H4 (cell line): ENCODE data around the gene C15orf40. TPM values are rescaled to one million over a fixed set of nuclear protein-coding genes. Genes with fewer than 3 reads are reported as not detected.

Experiments
- DNase-seq: peaks from one replicate; pipeline ENCODE4 v3.0.0-alpha.2; 2015; ENCODE audit warnings: low spot score
- total RNA-seq: library from RNA; depleted of rRNA; stranded (reverse); fragments of >200 nt; shearing (Covaris generic); gene quantifications from 2 replicates; pipeline ENCODE4 v1.2.3, GENCODE V29; 2014

The C15orf40 gene
- total RNA-seq, 1 experiment from 2014 or later = 27.5 TPM

- DNase-seq = no peak
Measured at GRCh38 chr15:82993144-82993543, 18.3 kb downstream of the C15orf40 start.

- no peak for DNase-seq
Measured at GRCh38 chr15:82992436-82992998, 18.9 kb downstream of the C15orf40 start.

GRCh38 chr15:82986442-82986780 lies 25.0 kb downstream of the C15orf40 start:
- DNase-seq = no peak

GRCh38 chr15:82985688-82986441 lies 25.6 kb downstream of the C15orf40 start, which contains the start of gene RAMAC:
Gene RAMAC, plus strand, starts transcription at chr15:82986210. Its CDS starts 2,809 bp downstream, at chr15:82989019.
- DNase-seq = peak; percentile 96

GRCh38 chr15:82980981-82981380 lies 30.5 kb downstream of the C15orf40 start:
- no peak for DNase-seq

- DNase-seq = no peak
Measured at GRCh38 chr15:82979726-82980125, 31.7 kb downstream of the C15orf40 start.

- no peak for DNase-seq
Measured at GRCh38 chr15:82978438-82978837, 33.0 kb downstream of the C15orf40 start.

- DNase-seq = no peak
Measured at GRCh38 chr15:82977076-82977475, 34.4 kb downstream of the C15orf40 start.

- DNase-seq = no peak
Measured at GRCh38 chr15:82972990-82973389, 38.4 kb downstream of the C15orf40 start.

GRCh38 chr15:82971218-82971984 lies 40.0 kb downstream of the C15orf40 start:
- no peak for DNase-seq

- DNase-seq = no peak
Measured at GRCh38 chr15:82970696-82971095, 40.7 kb downstream of the C15orf40 start.

GRCh38 chr15:82970078-82970686 lies 41.3 kb downstream of the C15orf40 start:
- no peak for DNase-seq

- DNase-seq = no peak
Measured at GRCh38 chr15:82969353-82969752, 42.1 kb downstream of the C15orf40 start.

- DNase-seq = peak; percentile 68
Measured at GRCh38 chr15:82968066-82968465, 43.4 kb downstream of the C15orf40 start.

GRCh38 chr15:82966671-82967071 lies 44.8 kb downstream of the C15orf40 start:
- no peak for DNase-seq

- DNase-seq = no peak
Measured at GRCh38 chr15:82964890-82965289, 46.5 kb downstream of the C15orf40 start.

- no peak for DNase-seq
Measured at GRCh38 chr15:82963471-82964341, 47.7 kb downstream of the C15orf40 start.

GRCh38 chr15:82960766-82961165 lies 50.7 kb downstream of the C15orf40 start:
- DNase-seq = no peak

GRCh38 chr15:82959423-82959822 lies 52.0 kb downstream of the C15orf40 start:
- no peak for DNase-seq

- DNase-seq = no peak
Measured at GRCh38 chr15:82958638-82959037, 52.8 kb downstream of the C15orf40 start.
